ENCODE results near the gene IER5L. TPM values are rescaled to one million over a fixed set of nuclear protein-coding genes. Genes with fewer than 3 reads are reported as not detected.
"Not testable (repeated sequence)": the region's sequence is repeated elsewhere in the genome, so short reads cannot be mapped to it uniquely, and the experiment has no call there.

The IER5L gene
- total RNA-seq, 4 donors from 2014 or later: 0.92 to 3.4 (median 2.9) TPM

- Histone ChIP-seq H3K27me3 (no peaks in the 10 kb centered on the region), H3K9me3 (no peaks in the 10 kb centered on the region), H3K27ac (no peak overlapping the region), H3K4me1 (peaks cover 15 to 20% of the 10 kb centered on the region in 2 donors), H3K4me3 (no peak overlapping the region), H3K36me3 (no peaks in the 10 kb centered on the region)
- ATAC-seq (no peak), DNase-seq (no peak)
- TF ChIP-seq POLR2A (IDR thresholded peaks at IDR 0.05): no peak
- in situ Hi-C loops (cut with MboI; ENCODE audit: low sequenced_read_pairs in 4 of 4): no loop called here
- intact Hi-C loops (cut with DNase I; ENCODE audit: low total_unique reads): no loop called here
Observed at GRCh38 chr9:129165198-129165597, 12.9 kb downstream of the IER5L start.

DNA sequence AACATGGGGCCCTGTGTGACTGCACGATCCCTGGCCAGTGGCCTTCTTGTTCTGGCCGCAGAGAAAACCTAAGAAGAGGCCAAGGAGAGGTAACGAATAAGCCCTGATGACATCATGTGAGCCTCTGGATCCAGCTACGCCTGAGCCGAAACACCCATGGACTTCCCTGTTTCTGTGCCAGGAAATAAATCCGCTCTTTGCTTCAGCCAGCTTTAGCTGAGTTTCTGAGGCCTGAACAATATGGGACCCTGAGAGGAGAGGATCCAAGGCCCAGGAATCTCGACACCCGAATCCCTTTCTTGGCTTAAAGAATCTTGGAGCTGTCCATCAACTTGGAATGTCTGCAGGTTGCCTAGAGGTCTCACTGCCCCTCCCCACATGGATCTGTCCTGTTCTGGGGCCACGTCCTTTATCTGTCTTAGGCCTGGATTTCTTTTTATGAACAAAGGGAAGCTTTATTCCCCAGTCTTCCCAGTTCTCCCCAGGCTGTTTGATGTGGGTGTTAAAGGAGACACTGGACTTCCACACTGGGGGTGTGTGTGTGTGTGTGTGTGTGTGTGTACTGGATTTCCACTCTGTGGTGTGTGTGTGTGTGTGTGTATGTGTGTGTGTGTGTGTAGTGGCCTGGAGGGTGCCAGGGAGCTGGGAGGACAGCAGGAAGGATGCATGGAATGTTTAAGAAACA, 13.7 kb downstream of the IER5L start:
- Histone ChIP-seq H3K27me3 (no peaks in the 10 kb centered on the region), H3K4me3 (no peak overlapping the region), H3K9me3 (no peaks in the 10 kb centered on the region), H3K27ac (peak overlapping the region; percentile 40 to 59 (median 48)), H3K36me3 (no peaks in the 10 kb centered on the region), H3K4me1 (peaks cover 15 to 20% of the 10 kb centered on the region in 2 donors)
- TF ChIP-seq POLR2A (IDR thresholded peaks at IDR 0.05): no peak
- TF ChIP-seq, protein P1, sequence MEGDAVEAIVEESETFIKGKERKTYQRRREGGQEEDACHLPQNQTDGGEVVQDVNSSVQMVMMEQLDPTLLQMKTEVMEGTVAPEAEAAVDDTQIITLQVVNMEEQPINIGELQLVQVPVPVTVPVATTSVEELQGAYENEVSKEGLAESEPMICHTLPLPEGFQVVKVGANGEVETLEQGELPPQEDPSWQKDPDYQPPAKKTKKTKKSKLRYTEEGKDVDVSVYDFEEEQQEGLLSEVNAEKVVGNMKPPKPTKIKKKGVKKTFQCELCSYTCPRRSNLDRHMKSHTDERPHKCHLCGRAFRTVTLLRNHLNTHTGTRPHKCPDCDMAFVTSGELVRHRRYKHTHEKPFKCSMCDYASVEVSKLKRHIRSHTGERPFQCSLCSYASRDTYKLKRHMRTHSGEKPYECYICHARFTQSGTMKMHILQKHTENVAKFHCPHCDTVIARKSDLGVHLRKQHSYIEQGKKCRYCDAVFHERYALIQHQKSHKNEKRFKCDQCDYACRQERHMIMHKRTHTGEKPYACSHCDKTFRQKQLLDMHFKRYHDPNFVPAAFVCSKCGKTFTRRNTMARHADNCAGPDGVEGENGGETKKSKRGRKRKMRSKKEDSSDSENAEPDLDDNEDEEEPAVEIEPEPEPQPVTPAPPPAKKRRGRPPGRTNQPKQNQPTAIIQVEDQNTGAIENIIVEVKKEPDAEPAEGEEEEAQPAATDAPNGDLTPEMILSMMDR (IDR thresholded peaks at IDR 0.05 in 4 of 5, conservative IDR thresholded peaks at IDR 0.05 in 1 of 5): no peak
- ATAC-seq: peak; percentile 15 to 61
- DNase-seq: peak in 1 of 2 donors; percentile 50
- in situ Hi-C loops (cut with MboI; ENCODE audit: low sequenced_read_pairs in 4 of 4): no loop called here
- intact Hi-C loops (cut with DNase I; ENCODE audit: low total_unique reads): no loop called here

DNA sequence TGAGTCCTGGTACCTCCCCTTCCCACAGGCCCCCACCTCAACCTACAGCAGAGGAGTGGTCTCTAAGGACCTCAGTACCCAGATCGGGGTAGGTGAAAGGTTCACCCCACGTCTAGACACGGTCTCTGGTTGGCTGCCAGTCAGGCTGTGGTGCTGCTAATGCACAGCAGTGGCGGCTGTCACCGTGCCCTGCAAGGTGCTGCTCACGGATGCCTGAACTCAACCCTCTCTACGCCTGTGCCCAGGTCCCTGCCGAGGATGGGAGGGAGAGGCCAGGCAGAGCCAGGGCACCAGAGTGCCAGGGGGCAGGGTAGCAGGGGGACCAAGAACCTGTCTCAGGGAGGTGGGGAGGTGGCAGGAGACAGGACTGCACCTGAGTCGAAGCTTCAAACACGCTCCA, 14.3 kb downstream of the IER5L start:
- Histone ChIP-seq H3K4me1 (peaks cover 15 to 20% of the 10 kb centered on the region in 2 donors), H3K36me3 (no peaks in the 10 kb centered on the region), H3K27ac (peak overlapping the region; percentile 40 to 59 (median 48)), H3K9me3 (no peaks in the 10 kb centered on the region), H3K27me3 (no peaks in the 10 kb centered on the region), H3K4me3 (no peak overlapping the region)
- ATAC-seq: no peak
- in situ Hi-C loops (cut with MboI; ENCODE audit: low sequenced_read_pairs in 4 of 4) (no loop called here), intact Hi-C loops (cut with DNase I; ENCODE audit: low total_unique reads) (no loop called here)
- no peak for DNase-seq
- TF ChIP-seq, protein P1 (IDR thresholded peaks at IDR 0.05 in 4 of 5, conservative IDR thresholded peaks at IDR 0.05 in 1 of 5): no peak
- TF ChIP-seq POLR2A (IDR thresholded peaks at IDR 0.05): no peak

- Histone ChIP-seq H3K4me1 (peaks cover 14 to 20% of the 10 kb centered on the region in 2 donors), H3K27ac (peak overlapping the region in 2 of 4 donors; percentile 56 to 59)
- H3K4me3 ChIP-seq; in situ Hi-C loops (cut with MboI; ENCODE audit: low sequenced_read_pairs in 4 of 4); H3K9me3 ChIP-seq; H3K27me3 ChIP-seq; intact Hi-C loops (cut with DNase I; ENCODE audit: low total_unique reads); DNase-seq; H3K36me3 ChIP-seq; ATAC-seq: not testable (repeated sequence)
Observed at GRCh38 chr9:129163198-129163670, 14.8 kb downstream of the IER5L start.

DNA sequence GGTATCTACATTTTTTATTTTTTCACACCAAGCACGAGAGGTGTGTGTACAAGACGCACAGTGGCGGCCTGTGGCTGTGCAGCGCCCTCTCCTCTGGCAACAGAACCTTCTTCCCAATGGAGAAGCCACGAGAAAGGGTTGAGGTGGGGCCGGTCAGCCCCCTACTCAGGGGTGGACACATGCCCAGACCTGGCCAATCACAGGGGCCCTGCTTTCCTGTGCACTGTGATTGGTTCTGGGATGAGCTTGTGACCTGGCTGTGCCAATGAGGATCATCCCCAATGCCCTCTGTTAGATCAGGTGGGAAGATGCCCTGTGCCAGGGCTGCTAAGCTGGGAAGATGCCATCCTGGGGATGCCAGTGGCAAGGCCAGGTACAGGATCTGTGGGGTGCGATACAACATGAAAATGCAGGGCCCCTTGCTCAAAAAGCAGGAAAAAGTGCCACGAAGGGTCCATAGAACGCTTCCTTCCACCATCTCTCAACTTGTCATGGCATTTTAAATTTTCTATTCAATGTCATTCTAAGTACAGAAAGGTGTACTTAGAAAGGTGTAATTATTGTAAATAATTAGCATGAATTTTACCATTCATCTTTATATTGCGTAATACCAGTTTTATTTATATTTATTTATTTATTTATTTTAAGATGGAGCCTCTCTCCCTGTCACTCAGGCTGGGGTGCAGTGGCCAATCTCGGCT, 15.4 kb downstream of the IER5L start:
- H3K27me3 ChIP-seq: no peaks in the 10 kb centered on the region
- H3K27ac ChIP-seq: no peak overlapping the region
- ATAC-seq (no peak), DNase-seq (no peak)
- H3K9me3 ChIP-seq: no peaks in the 10 kb centered on the region
- intact Hi-C loops (cut with DNase I; ENCODE audit: low total_unique reads) (no loop called here), in situ Hi-C loops (cut with MboI; ENCODE audit: low sequenced_read_pairs in 4 of 4) (no loop called here)
- no peaks in the 10 kb centered on the region for H3K36me3 ChIP-seq
- H3K4me3 ChIP-seq: no peak overlapping the region
- TF ChIP-seq POLR2A (IDR thresholded peaks at IDR 0.05): no peak
- TF ChIP-seq, protein P1 (IDR thresholded peaks at IDR 0.05 in 4 of 5, conservative IDR thresholded peaks at IDR 0.05 in 1 of 5): no peak
- peaks cover 9 to 14% of the 10 kb centered on the region in 2 donors for H3K4me1 ChIP-seq

Data from gastrocnemius medialis (tissue), 4 donors.